Natural killer cell (primary cell): ENCODE measurements around the gene PPP1R9A. TPM values are rescaled to one million over a fixed set of nuclear protein-coding genes. Genes with fewer than 3 reads are reported as not detected.
A peak's percentile ranks its signal among the peaks of the same experiment; 100 is the strongest.

Experiments
- ATAC-seq, 3 donors: fragments of 150-1000 bp in 2 of 3; fragments of 200-7000 bp in 1 of 3; cut with Tn5 transposase; 1 replicate in 1 of 3; 2 replicates in 2 of 3; pipeline ENCODE4 v1.10.0; 2021; ENCODE audit warnings: mild to moderate bottlenecking in 2 of 3, moderate library complexity in 2 of 3
- DNase-seq, 2 donors: peaks; one replicate each; pipeline versions ENCODE4 v3.0.0 to v3.0.0-alpha.2; 2013 to 2021; ENCODE audit warnings: mixed read lengths in 1 of 2
- H3K27ac ChIP-seq: one replicate; pipeline ENCODE4 v1.5.1; 2013; ENCODE audit warnings: mild to moderate bottlenecking, low read length
- H3K27me3 ChIP-seq: one replicate; pipeline ENCODE4 v1.6.1; 2013; ENCODE audit warnings: low read length; ENCODE audit not compliant: control insufficient read depth, insufficient read depth
- H3K36me3 ChIP-seq: one replicate; pipeline ENCODE4 v1.6.1; 2013; ENCODE audit warnings: low read length; ENCODE audit not compliant: control insufficient read depth, insufficient read depth
- H3K4me1 ChIP-seq: one replicate; pipeline ENCODE4 v1.6.1; 2013; ENCODE audit warnings: low read length; ENCODE audit not compliant: control insufficient read depth, insufficient read depth
- H3K4me3 ChIP-seq: one replicate; pipeline ENCODE4 v1.5.1; 2013; ENCODE audit warnings: low read length
- H3K9me3 ChIP-seq: one replicate; pipeline ENCODE4 v1.6.1; 2013; ENCODE audit warnings: low read length; ENCODE audit not compliant: control insufficient read depth, insufficient read depth
- H3K27ac Mint-ChIP-seq, 2 donors: one replicate each; pipeline ENCODE4 v1.8.0; 2022; ENCODE audit warnings: mild to moderate bottlenecking in 2 of 2, mixed read lengths in 2 of 2, moderate library complexity in 1 of 2
- H3K27me3 Mint-ChIP-seq, 2 donors: one replicate each; pipeline ENCODE4 v1.8.0; 2022; ENCODE audit warnings: low read depth in 2 of 2, mixed read lengths in 2 of 2
- H3K36me3 Mint-ChIP-seq: one replicate; pipeline ENCODE4 v1.8.0; 2022; ENCODE audit warnings: mixed read lengths
- H3K4me1 Mint-ChIP-seq, 2 donors: one replicate each; pipeline ENCODE4 v1.8.0; 2022; ENCODE audit warnings: mixed read lengths in 2 of 2
- H3K4me3 Mint-ChIP-seq: one replicate; pipeline ENCODE4 v1.8.0; 2022; ENCODE audit warnings: mild to moderate bottlenecking, moderate library complexity, mixed read lengths
- H3K9me3 Mint-ChIP-seq, 2 donors: one replicate each; pipeline ENCODE4 v1.8.0; 2022; ENCODE audit warnings: mixed read lengths in 2 of 2
- CTCF ChIP-seq: fragments of 200-600 bp; IDR thresholded peaks from one replicate; pipeline ENCODE4 v1.8.0; 2022; ENCODE audit warnings: antibody characterized with exemption
- WGBS: methylation state at CpG from one replicate; pipeline ENCODE4 v1.1.7; 2013; ENCODE audit warnings: missing lambda C conversion rate; ENCODE audit not compliant: insufficient coverage; 5-methylcytosine and 5-hydroxymethylcytosine counted together
- intact Hi-C: fragments of 100-400 bp; cut with micrococcal nuclease; formaldehyde crosslinking; loops from one replicate; pipeline ENCODE4 v1.14.2; 2022
- total RNA-seq, 4 donors: library from RNA; stranded (reverse); fragments of 120-200 nt in 1 of 4; gene quantifications; one replicate each; pipeline versions ENCODE4 v1.2.3 to v1.2.4, GENCODE V29; 2013 to 2022

PPP1R9A gene
- total RNA-seq, 3 donors from 2014 or later (not counting 1 experiment from before 2014, with no cell fraction given), result 1.6 to 6.0 (median 2.0) TPM

GRCh38 chr7:95330204-95330960 is 423.0 kb downstream of the PPP1R9A start:
- Histone ChIP-seq H3K9me3 (no peaks in the 10 kb centered on the region), H3K27me3 (peaks cover 2% of the 10 kb centered on the region), H3K36me3 (no peaks in the 10 kb centered on the region), H3K4me1 (peaks cover 3% of the 10 kb centered on the region), H3K4me3 (peak overlapping the region; percentile 37), H3K27ac (peak overlapping the region; percentile 49)
- Mint-ChIP-seq H3K4me3 (peak overlapping the region; percentile 61), H3K27ac (peak overlapping the region; percentile 19 to 82), H3K4me1 (peaks cover 11 to 13% of the 10 kb centered on the region in 2 donors), H3K9me3 (no peaks in the 10 kb centered on the region), H3K27me3 (peaks cover 0 to 8% of the 10 kb centered on the region in 2 donors), H3K36me3 (no peaks in the 10 kb centered on the region)
- DNase-seq (peak in 1 of 2 donors; percentile 54), ATAC-seq (peak; percentile 80 to 89 (median 82))
- no peak for TF ChIP-seq CTCF
- 80% methylated on average over 1 of the region's 4 CpGs for WGBS
- intact Hi-C loops, result no loop called here

GRCh38 chr7:95330961-95331337 is 423.6 kb downstream of the PPP1R9A start:
- intact Hi-C loops, result no loop called here
- TF ChIP-seq CTCF, result no peak
- H3K4me3 Mint-ChIP-seq, result peak overlapping the region; percentile 61
- H3K27ac Mint-ChIP-seq, result peak overlapping the region; percentile 19 to 82
- peaks cover 11 to 13% of the 10 kb centered on the region in 2 donors for H3K4me1 Mint-ChIP-seq
- H3K27me3 ChIP-seq, result no peaks in the 10 kb centered on the region
- ATAC-seq (peak in 2 of 3 donors; percentile 23 to 27), DNase-seq (peak in 1 of 2 donors; percentile 9)
- peaks cover 0 to 3% of the 10 kb centered on the region in 2 donors for H3K27me3 Mint-ChIP-seq
- H3K27ac ChIP-seq, result peak overlapping the region; percentile 49
- no peaks in the 10 kb centered on the region for H3K36me3 ChIP-seq
- H3K4me3 ChIP-seq, result peak overlapping the region; percentile 37
- 100% methylated on average over 1 of the region's 1 CpG for WGBS
- H3K9me3 Mint-ChIP-seq, result no peaks in the 10 kb centered on the region
- peaks cover 3% of the 10 kb centered on the region for H3K4me1 ChIP-seq
- H3K36me3 Mint-ChIP-seq, result no peaks in the 10 kb centered on the region
- H3K9me3 ChIP-seq, result no peaks in the 10 kb centered on the region

- no peak for ATAC-seq
- H3K27me3 Mint-ChIP-seq, result no peaks in the 10 kb centered on the region
- no peak for DNase-seq
- Histone ChIP-seq H3K4me1 (peaks cover 3% of the 10 kb centered on the region), H3K27me3 (no peaks in the 10 kb centered on the region), H3K9me3 (no peaks in the 10 kb centered on the region), H3K27ac (no peak overlapping the region), H3K36me3 (no peaks in the 10 kb centered on the region), H3K4me3 (no peak overlapping the region)
- no peak for TF ChIP-seq CTCF
- no peak overlapping the region for H3K27ac Mint-ChIP-seq
- intact Hi-C loops, result no loop called here
- peaks cover 11 to 13% of the 10 kb centered on the region in 2 donors for H3K4me1 Mint-ChIP-seq
- no peaks in the 10 kb centered on the region for H3K36me3 Mint-ChIP-seq
- H3K9me3 Mint-ChIP-seq, result no peaks in the 10 kb centered on the region
- no peak overlapping the region for H3K4me3 Mint-ChIP-seq
Measured at GRCh38 chr7:95334447-95334846, 427.1 kb downstream of the PPP1R9A start.

GRCh38 chr7:95335093-95335492 is 427.7 kb downstream of the PPP1R9A start:
- H3K27ac Mint-ChIP-seq, result no peak overlapping the region
- no peak for TF ChIP-seq CTCF
- no peaks in the 10 kb centered on the region for H3K27me3 ChIP-seq
- no peak overlapping the region for H3K4me3 ChIP-seq
- no peaks in the 10 kb centered on the region for H3K9me3 ChIP-seq
- H3K9me3 Mint-ChIP-seq, result no peaks in the 10 kb centered on the region
- no peaks in the 10 kb centered on the region for H3K36me3 Mint-ChIP-seq
- intact Hi-C loops, result no loop called here
- no peak overlapping the region for H3K4me3 Mint-ChIP-seq
- DNase-seq (no peak), ATAC-seq (no peak)
- no peak overlapping the region for H3K27ac ChIP-seq
- H3K4me1 Mint-ChIP-seq, result peaks cover 8 to 10% of the 10 kb centered on the region in 2 donors
- H3K27me3 Mint-ChIP-seq, result no peaks in the 10 kb centered on the region
- H3K36me3 ChIP-seq, result no peaks in the 10 kb centered on the region
- peaks cover 2% of the 10 kb centered on the region for H3K4me1 ChIP-seq
